Stimulated activated naive CD8-positive, alpha-beta T cell treated with anti-CD3 and anti-CD28 coated beads, Interleukin-15, Interleukin-2, amounts not matched to agents 100 ng/mL and 50 ng/mL, for 24 hours (primary cell): ENCODE results near the gene DCBLD1.

Source experiments
- H3K27ac Mint-ChIP-seq: one replicate; pipeline ENCODE4 v1.8.0; 2021; ENCODE audit warnings: mild to moderate bottlenecking, mixed read lengths
- H3K27me3 Mint-ChIP-seq: one replicate; pipeline ENCODE4 v1.8.0; 2021; ENCODE audit warnings: mixed read lengths
- H3K36me3 Mint-ChIP-seq: one replicate; pipeline ENCODE4 v1.8.0; 2021; ENCODE audit warnings: low read depth, mixed read lengths
- H3K4me1 Mint-ChIP-seq: one replicate; pipeline ENCODE4 v1.8.0; 2021; ENCODE audit warnings: low read depth, mixed read lengths
- H3K4me3 Mint-ChIP-seq: one replicate; pipeline ENCODE4 v1.8.0; 2021; ENCODE audit warnings: mild to moderate bottlenecking, mixed read lengths
- H3K9me3 Mint-ChIP-seq: one replicate; pipeline ENCODE4 v1.8.0; 2021; ENCODE audit warnings: mixed read lengths

Gene DCBLD1

DNA sequence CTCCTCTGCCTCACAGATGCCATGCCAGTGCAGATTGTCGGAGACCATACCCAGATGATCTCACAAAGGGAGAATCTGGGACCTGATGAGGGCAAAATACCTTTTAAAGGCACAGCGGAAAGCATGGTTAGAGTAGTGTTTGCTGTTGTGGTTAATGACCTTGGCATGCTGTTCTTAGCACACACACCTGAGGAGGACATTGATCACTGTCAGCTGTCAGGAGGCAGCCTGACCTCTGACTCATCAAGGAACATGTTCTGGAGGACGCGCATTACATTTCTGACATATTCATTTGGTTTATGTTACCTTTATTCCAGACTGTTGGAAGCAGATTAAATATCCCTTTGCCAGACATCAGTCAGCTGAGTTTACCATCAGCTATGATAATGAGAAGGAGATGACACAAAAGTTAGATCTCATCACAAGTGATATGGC is 62.7 kb downstream of the DCBLD1 start:
- Mint-ChIP-seq H3K4me3 (no peak overlapping the region), H3K27ac (no peak overlapping the region), H3K27me3 (peaks cover 9% of the 10 kb centered on the region)

DNA sequence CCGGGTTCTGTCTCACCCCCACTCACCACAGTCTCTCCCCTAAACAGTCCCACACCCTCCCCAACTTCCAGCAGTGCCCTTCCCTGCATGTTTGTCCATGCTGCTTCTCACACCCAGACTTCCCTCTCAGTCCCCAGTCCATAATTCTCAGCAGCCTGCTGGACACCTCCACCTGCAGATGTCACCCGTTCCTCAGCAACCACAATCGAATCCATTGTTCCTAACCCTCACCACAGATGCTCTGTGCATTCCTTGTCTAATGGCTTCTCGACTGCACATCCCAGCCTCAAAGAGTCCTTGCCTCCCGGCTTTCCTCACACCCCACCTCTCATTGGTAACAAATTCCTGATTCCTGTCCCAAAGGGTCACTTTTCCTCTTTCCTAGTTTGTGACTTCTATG is 64.2 kb downstream of the DCBLD1 start:
- Mint-ChIP-seq H3K9me3 (no peaks in the 10 kb centered on the region), H3K27ac (no peak overlapping the region), H3K4me3 (no peak overlapping the region), H3K36me3 (no peaks in the 10 kb centered on the region), H3K27me3 (peaks cover 8% of the 10 kb centered on the region), H3K4me1 (peaks cover 37% of the 10 kb centered on the region)

More for the DNA sequence above, 62.7 kb downstream of the DCBLD1 start:
- H3K9me3 Mint-ChIP-seq: no peaks in the 10 kb centered on the region
- H3K36me3 Mint-ChIP-seq: peaks cover under 1% of the 10 kb centered on the region
- H3K4me1 Mint-ChIP-seq: peaks cover 28% of the 10 kb centered on the region

DNA sequence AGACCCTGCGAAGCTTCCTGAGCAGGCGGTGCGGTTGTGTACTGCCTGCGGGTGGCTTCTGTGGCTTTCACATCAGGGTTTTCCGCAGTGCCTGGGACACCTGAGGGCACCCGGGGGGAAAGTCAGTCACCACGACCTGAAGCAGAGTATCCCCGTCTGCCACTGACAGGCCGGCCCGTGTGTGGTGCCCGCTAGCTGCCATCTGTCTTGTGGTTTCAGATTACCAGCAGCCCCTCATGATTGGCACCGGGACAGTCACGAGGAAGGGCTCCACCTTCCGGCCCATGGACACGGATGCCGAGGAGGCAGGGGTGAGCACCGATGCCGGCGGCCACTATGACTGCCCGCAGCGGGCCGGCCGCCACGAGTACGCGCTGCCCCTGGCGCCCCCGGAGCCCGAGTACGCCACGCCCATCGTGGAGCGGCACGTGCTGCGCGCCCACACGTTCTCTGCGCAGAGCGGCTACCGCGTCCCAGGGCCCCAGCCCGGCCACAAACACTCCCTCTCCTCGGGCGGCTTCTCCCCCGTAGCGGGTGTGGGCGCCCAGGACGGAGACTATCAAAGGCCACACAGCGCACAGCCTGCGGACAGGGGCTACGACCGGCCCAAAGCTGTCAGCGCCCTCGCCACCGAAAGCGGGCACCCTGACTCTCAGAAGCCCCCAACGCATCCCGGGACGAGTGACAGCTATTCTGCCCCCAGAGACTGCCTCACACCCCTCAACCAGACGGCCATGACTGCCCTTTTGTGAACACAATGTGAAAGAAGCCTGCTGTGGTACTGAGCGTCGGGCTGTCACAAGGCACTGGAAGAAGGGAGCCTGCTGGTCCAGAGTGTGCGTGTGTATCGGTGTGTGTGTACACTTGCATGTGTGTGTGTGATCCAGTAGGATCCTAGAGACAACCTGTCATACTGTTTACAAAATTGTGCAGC is 65.5 kb downstream of the DCBLD1 start:
- Mint-ChIP-seq H3K36me3 (no peaks in the 10 kb centered on the region), H3K27me3 (peaks cover 8% of the 10 kb centered on the region), H3K27ac (peak overlapping the region; percentile 47), H3K4me3 (peak overlapping the region; percentile 78), H3K4me1 (peaks cover 37% of the 10 kb centered on the region), H3K9me3 (no peaks in the 10 kb centered on the region)

DNA sequence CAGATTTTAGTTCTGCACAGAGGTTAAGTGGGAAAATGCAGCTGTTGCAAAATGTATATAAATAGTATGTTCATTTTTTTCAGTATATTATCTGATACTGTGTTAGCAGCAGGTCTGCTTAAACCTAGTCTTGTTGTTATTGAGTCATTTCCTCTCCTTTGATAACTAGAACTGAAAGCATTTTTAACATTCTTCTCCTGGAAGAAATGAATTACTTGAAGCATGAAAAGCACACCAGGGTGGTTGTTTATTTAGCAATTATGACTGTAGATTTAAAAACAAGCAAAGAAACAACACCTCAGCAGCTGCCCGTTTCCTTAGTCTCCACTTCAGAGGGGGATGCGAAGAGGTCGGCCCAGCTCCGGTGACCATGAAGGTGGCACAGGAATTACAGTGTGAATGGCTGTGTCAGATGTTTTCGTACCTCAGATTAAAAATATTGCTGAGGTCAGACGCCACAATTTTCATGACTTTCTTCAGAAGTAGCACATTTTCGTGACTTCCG is 66.4 kb downstream of the DCBLD1 start:
- H3K9me3 Mint-ChIP-seq: no peaks in the 10 kb centered on the region
- H3K27ac Mint-ChIP-seq: peak overlapping the region; percentile 65
- H3K36me3 Mint-ChIP-seq: no peaks in the 10 kb centered on the region
- peaks cover 37% of the 10 kb centered on the region for H3K4me1 Mint-ChIP-seq
- peaks cover 8% of the 10 kb centered on the region for H3K27me3 Mint-ChIP-seq
- peak overlapping the region; percentile 78 for H3K4me3 Mint-ChIP-seq

DNA sequence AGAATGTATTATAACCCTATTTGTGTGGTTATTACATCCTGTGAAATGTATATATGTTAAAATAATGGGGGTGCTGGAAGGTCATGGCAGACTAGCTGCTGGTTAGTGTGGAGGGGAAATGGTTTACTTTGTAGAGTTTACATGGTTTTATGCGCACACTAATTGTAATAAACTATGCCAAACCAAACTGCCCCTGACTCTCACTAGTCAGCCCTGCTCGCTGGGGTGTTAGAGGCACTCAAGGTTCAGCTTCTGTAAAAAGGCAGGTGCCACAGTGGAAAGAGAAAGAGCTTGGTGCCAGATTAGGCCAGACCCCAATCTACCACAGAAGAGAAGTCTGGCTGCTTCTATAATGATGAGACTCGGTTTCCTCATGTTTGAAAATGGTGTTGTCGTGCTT is 67.1 kb downstream of the DCBLD1 start:
- Mint-ChIP-seq H3K27ac (peak overlapping the region; percentile 65), H3K27me3 (peaks cover 8% of the 10 kb centered on the region), H3K36me3 (no peaks in the 10 kb centered on the region), H3K4me1 (peaks cover 37% of the 10 kb centered on the region), H3K9me3 (no peaks in the 10 kb centered on the region), H3K4me3 (peak overlapping the region; percentile 78)

DNA sequence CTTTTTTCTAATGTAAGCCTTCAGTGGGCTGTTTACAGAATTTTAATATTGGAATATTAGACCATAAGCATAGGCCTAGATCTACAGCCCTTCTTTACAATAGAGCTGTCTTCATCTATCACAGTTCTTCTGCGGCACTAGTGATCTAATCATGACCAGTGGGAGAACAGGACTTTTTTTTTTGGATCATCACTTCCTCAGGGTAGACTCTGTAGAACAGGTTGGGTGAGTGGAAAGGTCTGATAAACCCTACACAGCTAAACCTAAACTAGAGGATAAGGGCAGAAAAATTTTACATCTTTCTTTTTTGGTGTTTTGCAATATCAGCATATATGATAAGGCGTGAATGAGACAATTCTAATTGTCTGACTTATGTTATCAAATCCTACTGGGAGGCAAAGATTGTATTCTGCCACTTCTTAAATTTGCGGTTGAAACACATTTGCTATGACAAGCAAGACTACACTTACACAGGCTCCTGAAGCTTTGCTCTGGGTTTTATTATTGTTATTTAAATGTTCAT is 67.7 kb downstream of the DCBLD1 start:
- no peak overlapping the region for H3K4me3 Mint-ChIP-seq

DNA sequence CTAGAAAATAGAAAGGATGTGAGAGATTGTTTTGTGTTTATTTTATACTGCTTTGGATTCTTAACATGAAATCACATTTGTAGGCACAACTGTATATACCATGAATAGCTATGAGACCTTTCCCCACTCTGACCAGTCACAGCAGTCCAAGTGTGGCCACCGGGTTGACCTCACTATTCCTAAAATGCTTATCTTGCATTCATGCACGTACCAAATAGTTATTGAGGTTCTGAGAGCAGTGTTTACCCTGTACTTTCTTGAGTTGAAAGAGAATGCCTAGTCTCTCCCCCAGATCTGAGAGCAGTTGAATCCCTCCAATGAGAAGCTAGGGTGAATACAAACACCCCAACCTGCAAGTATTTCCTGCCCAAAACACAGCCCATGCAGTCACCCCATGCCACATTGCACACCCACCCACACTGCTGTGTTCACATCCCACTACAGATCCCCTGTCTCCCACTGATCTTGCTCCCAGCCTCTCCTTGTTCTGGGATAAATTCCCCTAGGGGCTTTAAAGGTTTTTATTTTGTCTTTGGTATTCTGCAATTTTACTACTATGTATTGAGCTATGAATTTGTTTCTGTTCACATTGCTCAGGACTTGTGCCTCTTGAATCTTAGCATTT is 68.3 kb downstream of the DCBLD1 start:
- Mint-ChIP-seq H3K9me3 (no peaks in the 10 kb centered on the region), H3K27ac (no peak overlapping the region), H3K36me3 (no peaks in the 10 kb centered on the region), H3K4me1 (peaks cover 37% of the 10 kb centered on the region), H3K27me3 (peaks cover 8% of the 10 kb centered on the region), H3K4me3 (no peak overlapping the region)

More for the DNA sequence above, 67.7 kb downstream of the DCBLD1 start:
- Mint-ChIP-seq H3K4me1 (peaks cover 37% of the 10 kb centered on the region), H3K9me3 (no peaks in the 10 kb centered on the region), H3K27me3 (peaks cover 8% of the 10 kb centered on the region), H3K27ac (peak overlapping the region; percentile 65), H3K36me3 (no peaks in the 10 kb centered on the region)

DNA sequence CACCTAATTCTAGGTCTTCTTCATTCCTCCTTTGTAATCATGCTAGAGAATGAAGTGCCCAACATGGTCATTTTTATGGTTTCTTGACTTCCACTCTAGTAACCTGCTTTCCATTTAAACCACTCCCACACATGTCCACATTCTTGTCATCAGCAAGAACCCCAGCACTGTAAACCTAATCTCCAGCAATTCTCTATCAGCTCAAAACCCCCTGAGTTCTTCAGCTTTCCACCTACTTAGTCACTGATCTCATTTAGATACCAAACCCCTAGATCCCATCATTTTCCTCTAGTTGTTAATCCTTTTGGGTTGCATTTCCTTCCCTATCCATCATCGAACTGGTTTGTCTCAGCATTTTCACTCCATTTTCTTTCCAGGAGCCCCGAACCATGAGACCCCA is 70.1 kb downstream of the DCBLD1 start:
- Mint-ChIP-seq H3K4me1 (peaks cover 33% of the 10 kb centered on the region), H3K4me3 (no peak overlapping the region), H3K36me3 (no peaks in the 10 kb centered on the region), H3K27me3 (no peaks in the 10 kb centered on the region), H3K27ac (no peak overlapping the region), H3K9me3 (no peaks in the 10 kb centered on the region)

DNA sequence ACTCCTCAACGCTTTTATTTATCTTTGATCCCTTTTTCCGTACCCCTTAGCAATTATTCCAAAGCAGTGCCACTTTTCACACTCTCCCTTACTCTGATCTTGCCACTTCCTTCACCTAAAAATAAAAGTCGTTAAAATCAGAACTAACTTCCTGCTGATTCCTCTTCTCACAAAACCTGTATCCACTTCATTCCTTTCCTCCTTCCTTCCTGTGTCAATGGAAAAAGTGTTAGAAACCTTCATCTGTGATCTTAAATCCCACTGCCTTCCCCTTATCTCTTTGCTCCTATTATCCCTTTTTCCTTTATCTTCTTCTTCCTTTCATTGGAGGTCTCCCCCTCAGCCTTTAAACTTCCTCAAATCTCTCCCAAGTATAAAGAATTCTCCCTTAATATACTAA is 70.7 kb downstream of the DCBLD1 start:
- H3K4me1 Mint-ChIP-seq: peaks cover 30% of the 10 kb centered on the region
- no peaks in the 10 kb centered on the region for H3K36me3 Mint-ChIP-seq
- no peaks in the 10 kb centered on the region for H3K27me3 Mint-ChIP-seq
- H3K4me3 Mint-ChIP-seq: no peak overlapping the region
- H3K9me3 Mint-ChIP-seq: no peaks in the 10 kb centered on the region
- no peak overlapping the region for H3K27ac Mint-ChIP-seq

DNA sequence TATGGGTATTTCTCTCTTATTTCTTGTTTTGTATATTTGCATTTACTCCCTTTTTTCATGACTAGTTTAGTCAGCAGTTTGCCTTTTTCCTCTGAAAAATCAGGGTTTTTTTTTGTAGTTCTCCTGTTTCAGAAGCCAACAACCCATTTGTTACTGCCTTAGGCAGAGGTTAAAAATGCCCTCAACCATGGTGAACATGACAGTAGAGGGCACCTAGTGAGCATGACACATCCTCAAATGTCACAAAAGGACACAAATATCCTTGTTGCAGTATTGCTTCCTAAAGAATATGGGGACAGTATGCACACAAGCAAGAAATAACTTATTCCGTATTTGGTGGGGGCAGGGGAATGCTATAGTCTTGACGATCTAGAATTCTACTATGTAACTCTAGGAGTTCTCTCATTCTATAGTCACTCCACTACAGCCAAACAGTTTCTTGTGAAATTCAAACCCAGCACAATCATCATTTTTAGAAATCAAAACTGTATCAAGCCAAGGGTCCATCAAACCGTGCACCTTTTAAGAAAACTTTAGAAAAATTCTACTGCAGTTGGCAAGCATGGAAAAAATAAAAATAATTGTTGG is 72.9 kb downstream of the DCBLD1 start:
- no peaks in the 10 kb centered on the region for H3K27me3 Mint-ChIP-seq
- no peaks in the 10 kb centered on the region for H3K36me3 Mint-ChIP-seq
- H3K4me3 Mint-ChIP-seq: no peak overlapping the region
- peaks cover 8% of the 10 kb centered on the region for H3K4me1 Mint-ChIP-seq
- no peaks in the 10 kb centered on the region for H3K9me3 Mint-ChIP-seq
- H3K27ac Mint-ChIP-seq: no peak overlapping the region

DNA sequence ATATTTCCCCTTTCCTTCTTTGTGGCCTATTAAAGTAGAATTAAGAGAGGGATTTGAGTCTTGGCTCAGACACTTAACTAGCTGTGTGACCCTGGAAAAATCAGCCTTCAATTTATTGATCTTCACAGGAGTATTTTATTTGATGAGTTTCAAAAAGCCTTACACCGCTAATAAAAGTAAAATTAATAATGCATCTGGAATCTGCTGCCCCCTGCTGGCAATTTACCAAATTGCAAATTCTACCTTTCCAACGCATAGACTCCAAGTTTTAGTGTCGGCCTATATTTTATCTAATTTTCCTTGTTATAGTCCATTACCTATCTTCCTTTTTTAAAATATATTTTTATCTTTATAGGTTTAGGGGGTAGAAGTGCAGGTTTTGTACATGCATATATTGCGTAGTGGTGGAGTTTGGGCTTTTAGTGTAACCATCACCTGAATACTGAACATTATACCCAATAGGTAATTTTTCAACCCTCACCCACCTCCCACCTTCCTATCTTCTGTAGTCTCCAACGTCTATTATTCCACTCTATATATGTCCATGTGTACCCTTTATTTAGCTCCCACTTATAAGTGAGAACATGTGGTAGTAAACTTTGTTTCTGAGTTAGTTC is 73.5 kb downstream of the DCBLD1 start:
- H3K36me3 Mint-ChIP-seq: peaks cover 4% of the 10 kb centered on the region
- no peaks in the 10 kb centered on the region for H3K27me3 Mint-ChIP-seq
- H3K4me3 Mint-ChIP-seq: no peak overlapping the region
- H3K9me3 Mint-ChIP-seq: no peaks in the 10 kb centered on the region
- H3K4me1 Mint-ChIP-seq: peaks cover 1% of the 10 kb centered on the region
- H3K27ac Mint-ChIP-seq: no peak overlapping the region

DNA sequence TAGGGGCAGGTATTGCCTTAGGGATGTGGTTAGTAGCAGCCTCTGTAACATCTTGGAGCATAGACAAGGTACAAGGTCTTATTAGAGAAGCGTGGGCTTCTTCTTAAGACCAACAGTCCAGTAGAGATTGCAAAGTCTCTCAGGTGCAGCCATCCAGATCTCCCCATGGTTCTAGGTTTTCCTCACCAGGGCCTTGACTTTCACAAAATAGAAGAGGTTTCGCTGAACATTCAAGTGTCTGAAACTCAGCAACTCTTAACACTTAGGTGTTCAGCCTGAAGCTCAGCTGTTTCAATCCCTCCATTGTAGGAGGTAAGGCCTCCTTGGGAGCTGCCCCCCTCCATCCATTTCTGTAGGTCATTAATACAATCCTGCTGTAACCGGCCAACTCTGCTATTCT is 75.5 kb downstream of the DCBLD1 start:
- Mint-ChIP-seq H3K4me1 (no peaks in the 10 kb centered on the region), H3K27me3 (no peaks in the 10 kb centered on the region), H3K36me3 (peaks cover 14% of the 10 kb centered on the region), H3K27ac (no peak overlapping the region), H3K9me3 (no peaks in the 10 kb centered on the region), H3K4me3 (no peak overlapping the region)

DNA sequence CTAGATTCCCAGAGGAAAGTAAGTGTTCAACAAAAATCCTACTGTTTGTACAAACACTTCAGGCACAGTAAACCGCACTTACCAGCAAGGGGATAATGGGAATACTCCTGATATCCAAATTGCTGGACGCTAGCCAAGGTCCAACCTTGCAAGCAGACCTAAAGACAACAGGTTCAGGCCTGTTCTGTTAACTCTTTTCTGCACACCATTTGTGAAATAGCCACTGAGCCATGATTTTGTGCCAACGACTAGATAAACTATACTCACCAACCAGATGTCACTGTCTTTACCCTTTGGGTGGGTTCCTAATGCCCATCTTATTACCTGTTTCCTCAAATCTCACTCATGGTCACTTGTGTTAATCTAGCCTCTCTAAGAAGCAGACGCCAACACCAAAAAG is 76.3 kb downstream of the DCBLD1 start:
- Mint-ChIP-seq H3K9me3 (no peaks in the 10 kb centered on the region), H3K36me3 (peaks cover 17% of the 10 kb centered on the region), H3K27ac (no peak overlapping the region), H3K4me3 (no peak overlapping the region), H3K4me1 (no peaks in the 10 kb centered on the region), H3K27me3 (no peaks in the 10 kb centered on the region)

DNA sequence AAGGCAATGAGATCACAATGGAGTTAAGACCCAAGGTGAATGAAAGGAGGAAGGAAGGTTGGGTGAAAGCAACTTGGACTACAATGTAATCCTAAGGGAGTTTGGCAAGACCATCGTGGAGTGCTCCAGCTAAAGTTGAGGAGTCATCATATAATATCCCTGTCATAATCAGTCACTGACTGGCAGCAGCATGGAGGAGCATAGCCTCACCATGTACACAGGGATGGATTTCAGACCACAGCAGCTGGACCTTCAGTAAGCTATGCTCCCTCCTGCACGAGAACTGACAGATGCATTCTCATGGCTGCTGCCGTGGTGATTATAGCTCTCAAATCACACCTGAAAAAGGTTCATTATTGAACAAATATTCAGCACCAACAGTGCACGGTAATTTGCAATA is 76.8 kb downstream of the DCBLD1 start:
- Mint-ChIP-seq H3K27ac (no peak overlapping the region), H3K36me3 (peaks cover 17% of the 10 kb centered on the region), H3K9me3 (no peaks in the 10 kb centered on the region), H3K4me1 (no peaks in the 10 kb centered on the region), H3K27me3 (no peaks in the 10 kb centered on the region), H3K4me3 (no peak overlapping the region)
